HEK293 (cell line): ENCODE measurements around the gene RABGGTA.

Experiments
- BCL11A ChIP-seq: fragments of 450-650 bp; formaldehyde crosslinking; IDR thresholded peaks from 2 replicates; pipeline ENCODE4 v1.5.1; 2016; ENCODE audit warnings: low read depth, missing biosample characterization, missing genetic modification characterization
- EGR2 ChIP-seq: fragments of 450-650 bp; formaldehyde crosslinking; IDR thresholded peaks from 2 replicates; pipeline ENCODE4 v1.5.1; 2016; ENCODE audit warnings: low read depth, missing biosample characterization, missing genetic modification characterization
- KLF1 ChIP-seq: fragments of 450-650 bp; formaldehyde crosslinking; IDR thresholded peaks from 2 replicates; pipeline ENCODE4 v1.5.1; 2016; ENCODE audit warnings: missing biosample characterization, missing genetic modification characterization
- KLF9 ChIP-seq: fragments of 450-650 bp; formaldehyde crosslinking; IDR thresholded peaks from 2 replicates; pipeline ENCODE4 v1.5.1; 2016; ENCODE audit warnings: missing biosample characterization, missing genetic modification characterization, low read depth
- ZBTB11 ChIP-seq: fragments of 450-650 bp; formaldehyde crosslinking; conservative IDR thresholded peaks from 2 replicates; pipeline ENCODE4 v1.5.1; 2016; ENCODE audit warnings: low read depth, missing biosample characterization, missing genetic modification characterization
- ZBTB17 ChIP-seq: fragments of 450-650 bp; formaldehyde crosslinking; IDR thresholded peaks from 2 replicates; pipeline ENCODE4 v1.5.1; 2016; ENCODE audit warnings: missing biosample characterization, missing genetic modification characterization
- ZBTB49 ChIP-seq: fragments of 450-650 bp; formaldehyde crosslinking; IDR thresholded peaks from 2 replicates; pipeline ENCODE4 v1.5.1; 2016; ENCODE audit warnings: missing biosample characterization, missing genetic modification characterization, low read depth
- ZNF10 ChIP-seq: fragments of 450-650 bp; formaldehyde crosslinking; IDR thresholded peaks from 2 replicates; pipeline ENCODE4 v1.5.1; 2017; ENCODE audit warnings: missing biosample characterization, missing genetic modification characterization
- ZNF169 ChIP-seq: fragments of 450-650 bp; formaldehyde crosslinking; IDR thresholded peaks from 2 replicates; pipeline ENCODE4 v1.5.1; 2016; ENCODE audit warnings: missing biosample characterization, missing genetic modification characterization
- ZNF2 ChIP-seq: fragments of 450-650 bp; formaldehyde crosslinking; IDR thresholded peaks from 2 replicates; pipeline ENCODE4 v1.5.1; 2016; ENCODE audit warnings: missing biosample characterization, missing genetic modification characterization
- ZNF23 ChIP-seq: fragments of 450-650 bp; formaldehyde crosslinking; IDR thresholded peaks from 2 replicates; pipeline ENCODE4 v1.5.1; 2016; ENCODE audit warnings: missing biosample characterization, missing genetic modification characterization, borderline replicate concordance
- ZNF248 ChIP-seq: fragments of 450-650 bp; formaldehyde crosslinking; IDR thresholded peaks from 2 replicates; pipeline ENCODE4 v1.5.1; 2017; ENCODE audit warnings: missing biosample characterization, missing genetic modification characterization
- ZNF37A ChIP-seq: fragments of 450-650 bp; IDR thresholded peaks from 2 replicates; pipeline ENCODE4 v1.5.1; 2018; ENCODE audit warnings: missing biosample characterization, missing genetic modification characterization
- ZNF404 ChIP-seq: fragments of 450-650 bp; formaldehyde crosslinking; IDR thresholded peaks from 2 replicates; pipeline ENCODE4 v1.5.1; 2017; ENCODE audit warnings: missing biosample characterization, missing genetic modification characterization
- ZNF423 ChIP-seq: fragments of 450-650 bp; formaldehyde crosslinking; IDR thresholded peaks from 2 replicates; pipeline ENCODE4 v1.5.1; 2016; ENCODE audit warnings: missing biosample characterization, missing genetic modification characterization
- ZNF433 ChIP-seq: fragments of 450-650 bp; formaldehyde crosslinking; IDR thresholded peaks from 2 replicates; pipeline ENCODE4 v1.5.1; 2016; ENCODE audit warnings: missing biosample characterization, missing genetic modification characterization, low read depth
- ZNF571 ChIP-seq: fragments of 450-650 bp; formaldehyde crosslinking; IDR thresholded peaks from 2 replicates; pipeline ENCODE4 v1.5.0; 2017; ENCODE audit warnings: missing biosample characterization, missing genetic modification characterization
- ZNF654 ChIP-seq: fragments of 450-650 bp; formaldehyde crosslinking; IDR thresholded peaks from 2 replicates; pipeline ENCODE4 v1.5.1; 2016; ENCODE audit warnings: low read depth, missing biosample characterization, missing genetic modification characterization
- ZNF660 ChIP-seq: fragments of 450-650 bp; IDR thresholded peaks from 2 replicates; pipeline ENCODE4 v1.5.1; 2018; ENCODE audit warnings: missing biosample characterization, mild to moderate bottlenecking, missing genetic modification characterization
- ZNF701 ChIP-seq: fragments of 450-650 bp; formaldehyde crosslinking; IDR thresholded peaks from 2 replicates; pipeline ENCODE4 v1.5.1; 2016; ENCODE audit warnings: missing biosample characterization, missing genetic modification characterization
- ZNF76 ChIP-seq: fragments of 450-650 bp; formaldehyde crosslinking; IDR thresholded peaks from 2 replicates; pipeline ENCODE4; 2016; ENCODE audit warnings: low read depth, missing biosample characterization, missing genetic modification characterization, borderline replicate concordance
- ZNF792 ChIP-seq: fragments of 450-650 bp; formaldehyde crosslinking; IDR thresholded peaks from 2 replicates; pipeline ENCODE4 v1.5.1; 2016; ENCODE audit warnings: missing biosample characterization, missing genetic modification characterization
- ZNF830 ChIP-seq: fragments of 450-650 bp; IDR thresholded peaks from 2 replicates; pipeline ENCODE4 v1.5.0; 2018; ENCODE audit warnings: missing biosample characterization, missing genetic modification characterization, low read depth, mild to moderate bottlenecking, moderate library complexity
- TF ChIP-seq, protein P1 (sequence below): fragments of 450-650 bp; formaldehyde crosslinking; IDR thresholded peaks from 2 replicates; pipeline ENCODE4 v1.5.1; 2016; ENCODE audit warnings: missing biosample characterization, missing genetic modification characterization, low read depth
- TF ChIP-seq, protein P2 (sequence below): fragments of 450-650 bp; formaldehyde crosslinking; IDR thresholded peaks from 2 replicates; pipeline ENCODE4 v1.5.1; 2016; ENCODE audit warnings: missing biosample characterization, missing genetic modification characterization
- TF ChIP-seq, protein P3 (sequence below): fragments of 450-650 bp; formaldehyde crosslinking; IDR thresholded peaks from 2 replicates; pipeline ENCODE4 v1.5.1; 2016; ENCODE audit warnings: missing biosample characterization, missing genetic modification characterization

RABGGTA gene

DNA sequence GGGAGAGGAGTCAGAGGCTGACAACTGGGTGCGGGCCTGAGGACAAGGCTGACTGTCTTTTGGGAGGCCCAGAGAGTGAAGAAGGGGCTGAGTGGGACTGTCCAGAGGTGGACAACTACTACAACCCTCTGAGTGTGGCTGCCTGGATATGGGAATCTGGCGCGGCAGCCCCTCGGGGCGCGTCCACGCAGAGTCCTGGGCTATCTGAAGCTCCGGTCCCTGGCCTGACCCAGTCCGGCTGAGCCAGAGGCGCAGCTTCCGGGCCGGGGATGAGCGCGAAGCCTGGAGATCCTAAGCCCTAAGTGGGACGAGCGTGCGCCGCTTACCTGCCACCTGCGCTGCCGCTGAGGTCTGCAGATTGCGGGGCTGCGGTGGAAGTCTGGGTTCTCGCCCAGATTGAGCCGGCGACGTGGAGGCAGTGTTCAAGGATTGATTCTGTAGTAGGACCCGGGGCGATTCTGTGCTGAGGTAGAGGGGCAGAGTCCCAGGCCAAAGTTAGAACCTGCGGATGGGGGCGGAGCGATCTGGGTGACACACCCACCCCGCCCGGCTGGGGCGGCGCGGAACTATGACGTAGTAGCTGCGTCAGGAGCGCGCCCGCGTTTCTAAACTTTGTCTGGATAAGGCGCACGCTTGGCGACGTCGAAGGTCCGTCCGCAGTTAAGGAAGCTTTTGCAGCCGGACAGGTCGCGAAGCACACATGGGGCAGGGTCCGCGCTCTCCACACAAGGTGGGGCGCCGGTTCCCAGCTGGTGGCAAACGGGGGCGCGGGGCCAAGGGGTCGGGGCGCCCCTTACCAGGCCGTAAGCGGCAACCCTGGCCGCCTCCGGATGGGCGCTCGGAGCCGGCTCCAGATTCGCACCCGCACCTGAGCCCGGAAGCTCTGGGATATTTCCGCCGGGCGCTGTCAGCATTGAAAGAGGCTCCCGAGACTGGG lies 28.1 kb upstream of the RABGGTA start, which contains the start of the genes DHRS1 and NOP9 (continued):
- TF ChIP-seq ZNF571 (tag by site-specific recombination) = no peak
- no peak for TF ChIP-seq ZNF433 (tag by site-specific recombination)
- no peak for TF ChIP-seq ZNF660 (tag by site-specific recombination)
- TF ChIP-seq, protein P1, sequence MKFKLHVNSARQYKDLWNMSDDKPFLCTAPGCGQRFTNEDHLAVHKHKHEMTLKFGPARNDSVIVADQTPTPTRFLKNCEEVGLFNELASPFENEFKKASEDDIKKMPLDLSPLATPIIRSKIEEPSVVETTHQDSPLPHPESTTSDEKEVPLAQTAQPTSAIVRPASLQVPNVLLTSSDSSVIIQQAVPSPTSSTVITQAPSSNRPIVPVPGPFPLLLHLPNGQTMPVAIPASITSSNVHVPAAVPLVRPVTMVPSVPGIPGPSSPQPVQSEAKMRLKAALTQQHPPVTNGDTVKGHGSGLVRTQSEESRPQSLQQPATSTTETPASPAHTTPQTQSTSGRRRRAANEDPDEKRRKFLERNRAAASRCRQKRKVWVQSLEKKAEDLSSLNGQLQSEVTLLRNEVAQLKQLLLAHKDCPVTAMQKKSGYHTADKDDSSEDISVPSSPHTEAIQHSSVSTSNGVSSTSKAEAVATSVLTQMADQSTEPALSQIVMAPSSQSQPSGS (tag by site-specific recombination) = peak; percentile 94
- no peak for TF ChIP-seq ZNF701 (tag by site-specific recombination)
- TF ChIP-seq ZNF10 (tag by site-specific recombination) = no peak
- peak; percentile 70 for TF ChIP-seq ZBTB11
- TF ChIP-seq ZNF37A = no peak
- no peak for TF ChIP-seq EGR2 (tag by site-specific recombination)
- no peak for TF ChIP-seq ZNF654 (tag by site-specific recombination)
- TF ChIP-seq, protein P2, sequence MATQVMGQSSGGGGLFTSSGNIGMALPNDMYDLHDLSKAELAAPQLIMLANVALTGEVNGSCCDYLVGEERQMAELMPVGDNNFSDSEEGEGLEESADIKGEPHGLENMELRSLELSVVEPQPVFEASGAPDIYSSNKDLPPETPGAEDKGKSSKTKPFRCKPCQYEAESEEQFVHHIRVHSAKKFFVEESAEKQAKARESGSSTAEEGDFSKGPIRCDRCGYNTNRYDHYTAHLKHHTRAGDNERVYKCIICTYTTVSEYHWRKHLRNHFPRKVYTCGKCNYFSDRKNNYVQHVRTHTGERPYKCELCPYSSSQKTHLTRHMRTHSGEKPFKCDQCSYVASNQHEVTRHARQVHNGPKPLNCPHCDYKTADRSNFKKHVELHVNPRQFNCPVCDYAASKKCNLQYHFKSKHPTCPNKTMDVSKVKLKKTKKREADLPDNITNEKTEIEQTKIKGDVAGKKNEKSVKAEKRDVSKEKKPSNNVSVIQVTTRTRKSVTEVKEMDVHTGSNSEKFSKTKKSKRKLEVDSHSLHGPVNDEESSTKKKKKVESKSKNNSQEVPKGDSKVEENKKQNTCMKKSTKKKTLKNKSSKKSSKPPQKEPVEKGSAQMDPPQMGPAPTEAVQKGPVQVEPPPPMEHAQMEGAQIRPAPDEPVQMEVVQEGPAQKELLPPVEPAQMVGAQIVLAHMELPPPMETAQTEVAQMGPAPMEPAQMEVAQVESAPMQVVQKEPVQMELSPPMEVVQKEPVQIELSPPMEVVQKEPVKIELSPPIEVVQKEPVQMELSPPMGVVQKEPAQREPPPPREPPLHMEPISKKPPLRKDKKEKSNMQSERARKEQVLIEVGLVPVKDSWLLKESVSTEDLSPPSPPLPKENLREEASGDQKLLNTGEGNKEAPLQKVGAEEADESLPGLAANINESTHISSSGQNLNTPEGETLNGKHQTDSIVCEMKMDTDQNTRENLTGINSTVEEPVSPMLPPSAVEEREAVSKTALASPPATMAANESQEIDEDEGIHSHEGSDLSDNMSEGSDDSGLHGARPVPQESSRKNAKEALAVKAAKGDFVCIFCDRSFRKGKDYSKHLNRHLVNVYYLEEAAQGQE (tag by site-specific recombination) = no peak
- TF ChIP-seq, protein P3, sequence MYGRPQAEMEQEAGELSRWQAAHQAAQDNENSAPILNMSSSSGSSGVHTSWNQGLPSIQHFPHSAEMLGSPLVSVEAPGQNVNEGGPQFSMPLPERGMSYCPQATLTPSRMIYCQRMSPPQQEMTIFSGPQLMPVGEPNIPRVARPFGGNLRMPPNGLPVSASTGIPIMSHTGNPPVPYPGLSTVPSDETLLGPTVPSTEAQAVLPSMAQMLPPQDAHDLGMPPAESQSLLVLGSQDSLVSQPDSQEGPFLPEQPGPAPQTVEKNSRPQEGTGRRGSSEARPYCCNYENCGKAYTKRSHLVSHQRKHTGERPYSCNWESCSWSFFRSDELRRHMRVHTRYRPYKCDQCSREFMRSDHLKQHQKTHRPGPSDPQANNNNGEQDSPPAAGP (tag by site-specific recombination) = peak; percentile 60; the same call in 1 of the 2 replicates
- no peak for TF ChIP-seq ZNF830 (tag by site-specific recombination)
- peak; percentile 98 for TF ChIP-seq KLF9 (tag by site-specific recombination)
- no peak for TF ChIP-seq ZNF169 (tag by site-specific recombination)
- no peak for TF ChIP-seq ZNF248 (tag by site-specific recombination)
- TF ChIP-seq ZNF792 (tag by site-specific recombination) = no peak
- TF ChIP-seq ZBTB49 = no peak
- TF ChIP-seq KLF1 (tag by site-specific recombination) = peak; percentile 87
- TF ChIP-seq ZNF23 (tag by site-specific recombination) = no peak
- no peak for TF ChIP-seq ZNF76 (tag by site-specific recombination)
- peak; percentile 51; the same call in 1 of the 2 replicates for TF ChIP-seq ZNF2 (tag by site-specific recombination)
- peak; percentile 85 for TF ChIP-seq ZBTB17 (tag by site-specific recombination)
- no peak for TF ChIP-seq ZNF404 (tag by site-specific recombination)
- no peak for TF ChIP-seq ZNF423
- no peak for TF ChIP-seq BCL11A
